Natural killer cell treated with Interleukin-12 subunit alpha and Interleukin-12 subunit beta and Interleukin-15 and Interleukin-18, amount 100 ng/mL, for 72 hours (primary cell): Measurements from ENCODE around the gene PGS1. TPM values are rescaled to one million over a fixed set of nuclear protein-coding genes. Genes with fewer than 3 reads are reported as not detected.

Experiments used
- ATAC-seq, 2 donors: fragments of 150-1000 bp; cut with Tn5 transposase in 1 of 2; sonication (Bioruptor Pico), chemical (Tn5 transposase) in 1 of 2; 2 replicates each; pipeline ENCODE4 v1.10.0; 2021
- DNase-seq: peaks from one replicate; pipeline ENCODE4 v3.0.0; 2022; ENCODE audit warnings: low spot score
- H3K27ac Mint-ChIP-seq, 2 donors: 1 replicate in 1 of 2; 2 replicates in 1 of 2; pipeline ENCODE4 v1.8.0; 2022; ENCODE audit warnings: mixed read lengths in 2 of 2, mild to moderate bottlenecking in 1 of 2, moderate library complexity in 1 of 2
- H3K27me3 Mint-ChIP-seq, 2 donors: 1 replicate in 1 of 2; 2 replicates in 1 of 2; pipeline ENCODE4 v1.8.0; 2022; ENCODE audit warnings: mixed read lengths in 2 of 2
- H3K36me3 Mint-ChIP-seq: one replicate; pipeline ENCODE4 v1.8.0; 2022; ENCODE audit warnings: mixed read lengths
- H3K4me1 Mint-ChIP-seq, 2 donors: 1 replicate in 1 of 2; 2 replicates in 1 of 2; pipeline ENCODE4 v1.8.0; 2022; ENCODE audit warnings: low read depth in 2 of 2, mixed read lengths in 2 of 2, mild to moderate bottlenecking in 1 of 2
- H3K4me3 Mint-ChIP-seq: one replicate; pipeline ENCODE4 v1.8.0; 2022; ENCODE audit warnings: mixed read lengths
- H3K9me3 Mint-ChIP-seq: 2 replicates; pipeline ENCODE4 v1.8.0; 2022; ENCODE audit warnings: mixed read lengths
- total RNA-seq, 2 donors: library from RNA; stranded (reverse); gene quantifications; one replicate each; pipeline ENCODE4 v1.2.3, GENCODE V29; 2022

Gene PGS1
- total RNA-seq, 2 donors from 2014 or later, result 83.0 to 139 TPM

- Mint-ChIP-seq H3K27me3 (no peaks in the 10 kb centered on the region), H3K4me1 (peaks cover 26 to 34% of the 10 kb centered on the region in 2 donors), H3K27ac (peak overlapping the region; percentile 78 to 89), H3K9me3 (no peaks in the 10 kb centered on the region), H3K4me3 (peak overlapping the region; percentile 63), H3K36me3 (no peaks in the 10 kb centered on the region)
- peak; percentile 55 to 61 for ATAC-seq
- peak; percentile 87 for DNase-seq
Measured at GRCh38 chr17:78364436-78365281, 13.8 kb upstream of the PGS1 start.

- Mint-ChIP-seq H3K9me3 (no peaks in the 10 kb centered on the region), H3K27ac (peak overlapping the region in 1 of 2 donors; percentile 89), H3K4me1 (peaks cover 26 to 34% of the 10 kb centered on the region in 2 donors), H3K36me3 (no peaks in the 10 kb centered on the region), H3K4me3 (peak overlapping the region; percentile 63), H3K27me3 (no peaks in the 10 kb centered on the region)
- no peak for DNase-seq
- ATAC-seq, result no peak
Measured at GRCh38 chr17:78365561-78366108, 12.8 kb upstream of the PGS1 start.

- Mint-ChIP-seq H3K27me3 (no peaks in the 10 kb centered on the region), H3K4me3 (no peak overlapping the region), H3K36me3 (no peaks in the 10 kb centered on the region), H3K27ac (peak overlapping the region in 1 of 2 donors; percentile 89), H3K9me3 (no peaks in the 10 kb centered on the region), H3K4me1 (peaks cover 26 to 28% of the 10 kb centered on the region in 2 donors)
- DNase-seq, result no peak
- no peak for ATAC-seq
Measured at GRCh38 chr17:78366109-78366848, 12.2 kb upstream of the PGS1 start.

- Mint-ChIP-seq H3K4me3 (no peak overlapping the region), H3K36me3 (no peaks in the 10 kb centered on the region), H3K27me3 (no peaks in the 10 kb centered on the region), H3K4me1 (peaks cover 26 to 27% of the 10 kb centered on the region in 2 donors), H3K9me3 (no peaks in the 10 kb centered on the region), H3K27ac (no peak overlapping the region)
- no peak for ATAC-seq
- no peak for DNase-seq
Measured at GRCh38 chr17:78367193-78367592, 11.3 kb upstream of the PGS1 start.

- Mint-ChIP-seq H3K9me3 (no peaks in the 10 kb centered on the region), H3K27me3 (no peaks in the 10 kb centered on the region), H3K4me3 (no peak overlapping the region), H3K27ac (peak overlapping the region in 1 of 2 donors; percentile 31), H3K4me1 (peaks cover 19% of the 10 kb centered on the region in 2 donors), H3K36me3 (no peaks in the 10 kb centered on the region)
- DNase-seq, result no peak
- no peak for ATAC-seq
Measured at GRCh38 chr17:78368348-78368747, 10.1 kb upstream of the PGS1 start.

- no peaks in the 10 kb centered on the region for H3K9me3 Mint-ChIP-seq
- H3K27me3 Mint-ChIP-seq, result no peaks in the 10 kb centered on the region
- no peaks in the 10 kb centered on the region for H3K36me3 Mint-ChIP-seq
- H3K4me3 Mint-ChIP-seq, result no peak overlapping the region
- H3K4me1 Mint-ChIP-seq, result peaks cover 14 to 16% of the 10 kb centered on the region in 2 donors
- no peak for DNase-seq
- peak overlapping the region in 1 of 2 donors; percentile 31 for H3K27ac Mint-ChIP-seq
- ATAC-seq, result no peak
Measured at GRCh38 chr17:78368854-78369495, 9.5 kb upstream of the PGS1 start.

- Mint-ChIP-seq H3K27ac (no peak overlapping the region), H3K27me3 (no peaks in the 10 kb centered on the region), H3K36me3 (no peaks in the 10 kb centered on the region), H3K4me1 (peaks cover 9% of the 10 kb centered on the region in 2 donors), H3K4me3 (no peak overlapping the region), H3K9me3 (no peaks in the 10 kb centered on the region)
- no peak for DNase-seq
- ATAC-seq, result no peak
Measured at GRCh38 chr17:78369791-78370381, 8.6 kb upstream of the PGS1 start.

GRCh38 chr17:78371056-78371455, 7.4 kb upstream of the PGS1 start:
- H3K27ac Mint-ChIP-seq, result no peak overlapping the region
- ATAC-seq (no peak), DNase-seq (no peak)
- peaks cover 0 to under 1% of the 10 kb centered on the region in 2 donors for H3K27me3 Mint-ChIP-seq
- peaks cover 12 to 14% of the 10 kb centered on the region in 2 donors for H3K4me1 Mint-ChIP-seq
- H3K4me3 Mint-ChIP-seq, result no peak overlapping the region
- no peaks in the 10 kb centered on the region for H3K9me3 Mint-ChIP-seq
- no peaks in the 10 kb centered on the region for H3K36me3 Mint-ChIP-seq

GRCh38 chr17:78372841-78373240, 5.6 kb upstream of the PGS1 start:
- ATAC-seq (no peak), DNase-seq (no peak)
- H3K36me3 Mint-ChIP-seq, result no peaks in the 10 kb centered on the region
- H3K27ac Mint-ChIP-seq, result peak overlapping the region; percentile 26 to 51
- H3K4me1 Mint-ChIP-seq, result peaks cover 18% of the 10 kb centered on the region in 2 donors
- H3K27me3 Mint-ChIP-seq, result peaks cover 0 to 3% of the 10 kb centered on the region in 2 donors
- H3K9me3 Mint-ChIP-seq, result no peaks in the 10 kb centered on the region
- H3K4me3 Mint-ChIP-seq, result no peak overlapping the region

GRCh38 chr17:78374189-78374588, 4.3 kb upstream of the PGS1 start:
- Mint-ChIP-seq H3K36me3 (peaks cover 3% of the 10 kb centered on the region), H3K9me3 (no peaks in the 10 kb centered on the region), H3K4me1 (peaks cover 22% of the 10 kb centered on the region in 2 donors), H3K4me3 (no peak overlapping the region), H3K27ac (peak overlapping the region; percentile 1 to 79), H3K27me3 (peaks cover 0 to 3% of the 10 kb centered on the region in 2 donors)
- DNase-seq (no peak), ATAC-seq (no peak)

- Mint-ChIP-seq H3K27me3 (peaks cover 0 to 3% of the 10 kb centered on the region in 2 donors), H3K9me3 (no peaks in the 10 kb centered on the region), H3K4me3 (peak overlapping the region; percentile 25), H3K4me1 (peaks cover 24 to 25% of the 10 kb centered on the region in 2 donors), H3K36me3 (peaks cover 6% of the 10 kb centered on the region), H3K27ac (peak overlapping the region; percentile 1 to 79)
- DNase-seq (no peak), ATAC-seq (no peak)
Measured at GRCh38 chr17:78374631-78375274, 3.7 kb upstream of the PGS1 start.

GRCh38 chr17:78375401-78376151, 2.9 kb upstream of the PGS1 start:
- no peaks in the 10 kb centered on the region for H3K9me3 Mint-ChIP-seq
- ATAC-seq, result no peak
- peak overlapping the region; percentile 1 to 79 for H3K27ac Mint-ChIP-seq

More at GRCh38 chr17:78375401-78376151, 2.9 kb upstream of the PGS1 start:
- H3K27me3 Mint-ChIP-seq, result peaks cover 0 to 3% of the 10 kb centered on the region in 2 donors
- peaks cover 13% of the 10 kb centered on the region for H3K36me3 Mint-ChIP-seq
- DNase-seq, result no peak
- peak overlapping the region; percentile 25 for H3K4me3 Mint-ChIP-seq
- H3K4me1 Mint-ChIP-seq, result peaks cover 29 to 32% of the 10 kb centered on the region in 2 donors
